Measurements from ENCODE around the gene MAL. TPM values are rescaled to one million over a fixed set of nuclear protein-coding genes. Genes with fewer than 3 reads are reported as not detected.
A peak's percentile ranks its signal among the peaks of the same experiment; 100 is the strongest.
"Not testable (repeated sequence)": the region's sequence is repeated elsewhere in the genome, so short reads cannot be mapped to it uniquely, and the experiment has no call there.

Gene MAL
- total RNA-seq, 1 donor from 2014 or later, result not detected

DNA sequence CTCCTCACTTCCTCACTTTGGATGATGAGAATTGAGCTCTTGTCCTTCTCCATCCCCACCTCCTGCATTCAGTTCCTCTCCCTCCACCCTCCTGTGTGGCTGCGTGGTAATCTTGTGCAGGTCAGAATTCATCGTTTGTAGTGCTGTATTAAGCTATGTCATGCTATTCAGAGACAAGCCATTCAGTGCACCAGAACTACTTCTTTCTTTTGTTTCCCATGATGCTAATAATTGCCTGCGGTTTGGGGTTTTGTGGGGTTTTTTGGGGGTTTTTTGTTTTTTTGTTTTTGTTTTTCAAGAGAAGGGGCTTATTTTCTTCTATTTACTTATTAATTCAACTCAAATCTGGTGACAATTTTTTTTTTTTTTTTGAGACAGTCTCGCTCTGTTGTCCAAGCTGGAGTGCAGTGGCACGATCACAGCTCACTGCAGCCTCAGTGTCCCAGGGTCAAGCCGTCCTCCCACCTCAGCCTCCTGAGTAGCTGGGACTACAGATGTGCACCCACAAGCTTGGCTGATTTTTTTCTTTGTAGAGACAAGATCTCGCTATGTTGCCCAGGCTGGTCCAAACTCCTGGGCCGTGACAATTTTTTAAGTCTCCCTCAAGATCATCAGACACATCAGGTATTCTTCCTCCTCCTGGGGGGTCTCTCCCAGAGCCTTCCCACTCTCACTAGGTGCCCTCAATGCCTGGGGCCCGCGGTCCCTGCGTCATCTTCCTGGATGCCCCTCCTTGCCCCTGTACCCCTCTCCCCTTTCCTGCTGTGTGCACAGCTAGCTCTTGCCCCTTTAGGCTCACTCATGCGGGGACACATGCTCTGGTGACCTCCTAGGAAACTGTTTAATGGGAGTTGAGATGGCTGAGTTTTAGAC lies 37.8 kb downstream of the MAL start:
- no peak for DNase-seq

- DNase-seq, result no peak
Measured at GRCh38 chr2:95068256-95068655, 42.7 kb downstream of the MAL start.

- DNase-seq, result no peak
Measured at GRCh38 chr2:95069465-95069864, 44.0 kb downstream of the MAL start.

DNA sequence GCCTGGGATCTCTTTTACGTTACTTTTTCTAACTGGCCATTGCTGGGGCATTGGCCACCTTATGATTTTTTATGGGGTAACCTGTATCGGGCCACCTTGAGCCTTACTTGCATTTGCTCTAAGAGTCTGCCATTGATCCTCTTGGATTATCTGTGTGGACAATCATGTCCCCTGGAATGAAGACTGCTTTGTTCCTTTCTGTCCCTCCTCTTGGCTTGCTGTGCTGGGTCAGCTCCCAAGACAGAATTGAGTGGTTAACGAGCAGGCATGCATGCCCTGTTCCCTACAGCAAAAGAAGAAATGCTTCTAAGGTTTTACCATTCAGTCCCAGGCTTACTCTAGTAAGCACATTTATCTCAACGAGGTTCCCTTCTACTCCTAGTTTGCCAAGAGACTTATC lies 46.3 kb downstream of the MAL start:
- no peak for DNase-seq

- DNase-seq, result no peak
Measured at GRCh38 chr2:95072424-95072823, 46.9 kb downstream of the MAL start.

- peak; percentile 75 for DNase-seq
Measured at GRCh38 chr2:95073856-95074662, 48.6 kb downstream of the MAL start.

DNA sequence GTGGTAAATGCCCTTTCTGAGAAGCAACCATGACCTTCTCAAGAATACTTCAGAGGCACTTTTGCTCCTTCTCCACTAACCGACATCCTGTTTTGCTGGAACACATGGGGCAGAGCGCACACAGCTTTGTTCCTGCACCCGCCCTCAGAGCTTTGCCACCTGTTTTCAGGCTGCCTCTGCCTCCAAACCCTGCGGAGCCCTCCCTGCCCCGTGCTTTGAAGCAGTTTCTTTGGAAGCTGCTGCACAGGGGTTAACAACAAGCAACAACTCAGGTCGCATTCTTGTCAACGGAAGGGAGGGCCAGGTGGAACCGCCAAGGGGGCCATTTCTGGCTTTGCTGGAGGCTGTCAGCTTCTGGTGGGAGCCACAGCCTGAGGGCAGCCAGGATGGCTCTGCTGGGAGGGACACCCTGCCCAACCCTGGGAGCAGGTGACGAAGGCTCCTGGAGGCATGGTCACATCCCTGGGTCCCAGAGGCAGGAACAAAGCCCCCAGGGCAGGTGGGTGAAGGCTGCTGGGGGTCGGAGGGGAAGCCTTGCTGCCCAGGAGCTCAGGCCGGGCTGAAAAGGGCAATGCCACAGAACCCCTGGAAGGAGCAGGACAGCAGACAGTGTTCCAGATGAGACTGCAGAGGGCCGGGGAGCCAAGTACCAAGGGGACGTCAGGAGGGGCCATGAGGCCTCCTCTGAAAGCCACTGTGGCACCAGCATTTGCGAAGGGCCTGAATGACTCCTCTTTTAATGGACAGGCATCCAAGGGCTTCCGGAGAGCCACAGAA lies 49.3 kb downstream of the MAL start:
- DNase-seq, result no peak

GRCh38 chr2:95075440-95076132 lies 50.1 kb downstream of the MAL start:
- DNase-seq, result no peak

DNA sequence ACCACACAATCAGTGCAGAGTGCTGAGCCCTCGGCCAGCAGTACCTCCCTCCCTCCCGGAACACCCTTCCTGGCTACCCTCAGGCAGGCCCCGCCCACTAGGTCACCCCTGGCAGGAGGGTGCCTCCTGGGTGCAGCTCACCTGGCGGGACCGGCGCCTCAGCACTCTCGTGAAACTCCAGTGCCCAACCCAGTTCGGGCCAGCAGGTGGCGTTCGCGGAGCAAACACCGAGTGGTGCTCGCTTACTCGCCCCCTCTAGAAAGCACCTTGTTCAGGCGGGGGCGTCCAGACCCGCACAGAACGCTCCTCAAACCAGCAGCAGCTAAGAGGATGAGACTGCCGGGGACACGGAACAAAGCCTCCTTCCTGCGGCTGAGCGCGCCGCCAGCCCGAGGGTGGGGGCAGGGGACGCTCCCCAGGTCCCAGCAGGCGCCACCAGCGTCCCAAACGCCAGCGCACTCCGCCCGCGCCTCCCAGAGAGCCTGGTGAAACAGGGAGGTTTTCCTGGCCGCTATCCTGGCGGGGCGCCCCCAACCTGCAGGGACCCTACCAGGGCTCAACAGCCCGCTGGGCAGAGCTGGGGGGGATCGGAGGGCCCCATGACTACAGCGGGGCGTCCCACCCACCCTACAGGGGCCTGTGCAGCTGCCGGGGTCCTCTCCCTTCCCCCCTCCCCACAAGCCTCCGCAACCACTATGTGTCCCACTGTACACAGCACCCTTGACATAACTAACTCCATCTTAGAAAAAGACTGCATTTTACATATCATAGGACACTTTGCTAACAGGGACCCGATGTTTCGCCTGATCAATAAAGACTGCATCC lies 51.4 kb downstream of the MAL start:
- peak; percentile 68 for DNase-seq

- DNase-seq, result no peak
Measured at GRCh38 chr2:95077530-95077825, 52.0 kb downstream of the MAL start.

DNA sequence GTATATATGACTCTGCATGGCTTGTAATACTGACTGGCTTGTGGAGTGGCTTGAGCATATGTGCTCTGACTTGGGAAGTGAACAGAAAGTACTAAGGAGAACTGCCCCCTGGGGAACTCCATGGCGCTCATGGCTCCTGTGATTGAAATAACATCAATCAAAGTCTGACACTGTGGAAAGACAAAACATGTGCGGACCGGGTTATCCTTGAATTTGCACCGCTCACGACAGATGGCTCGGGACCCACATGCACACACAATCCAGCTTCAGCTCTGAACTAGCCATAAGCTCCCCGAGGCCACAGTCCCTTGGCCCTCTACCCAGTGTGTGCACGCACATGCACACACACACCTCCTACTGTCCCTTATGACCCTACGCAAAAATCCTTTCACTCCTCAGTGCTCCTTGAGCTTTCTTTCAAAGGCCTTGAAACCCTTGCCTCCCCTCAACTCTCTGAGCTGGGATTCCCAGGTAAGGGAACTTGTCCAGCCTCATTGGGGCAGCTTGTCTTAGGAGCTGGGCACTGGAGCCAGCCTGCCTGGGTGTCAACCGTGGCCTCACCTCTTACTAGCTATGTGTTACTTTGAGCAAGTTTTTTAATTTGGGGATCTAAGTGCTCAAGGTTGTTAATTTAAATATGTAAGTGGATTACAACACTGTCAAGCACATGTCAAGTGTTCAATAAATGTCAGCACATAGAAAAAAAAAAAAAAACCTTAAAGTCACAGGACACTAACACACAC lies 52.5 kb downstream of the MAL start:
- DNase-seq, result no peak

- no peak for DNase-seq
Measured at GRCh38 chr2:95079199-95079683, 53.7 kb downstream of the MAL start.

- DNase-seq, result no peak
Measured at GRCh38 chr2:95082477-95082876, 57.0 kb downstream of the MAL start.

GRCh38 chr2:95086017-95086416 lies 60.5 kb downstream of the MAL start:
- DNase-seq, result no peak

DNA sequence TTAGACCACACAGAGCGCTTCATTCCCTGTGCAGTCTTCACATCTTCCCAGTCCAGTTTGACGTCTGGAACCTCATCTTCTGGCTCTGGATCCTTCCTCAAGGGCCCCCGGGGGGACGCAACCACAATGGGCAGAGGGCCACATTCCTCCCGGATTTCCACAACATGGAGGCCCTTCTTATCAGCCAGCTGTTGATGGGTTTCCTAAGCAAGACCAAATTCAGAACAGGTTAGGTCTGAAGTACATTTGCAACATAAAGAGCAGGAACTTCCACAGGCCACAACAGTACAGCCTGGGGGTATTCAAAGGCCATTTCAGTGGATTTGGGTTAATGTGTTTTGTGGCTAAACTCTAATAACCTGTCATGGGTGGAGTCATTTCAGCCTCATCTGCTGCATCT lies 61.9 kb downstream of the MAL start:
- no peak for DNase-seq

DNA sequence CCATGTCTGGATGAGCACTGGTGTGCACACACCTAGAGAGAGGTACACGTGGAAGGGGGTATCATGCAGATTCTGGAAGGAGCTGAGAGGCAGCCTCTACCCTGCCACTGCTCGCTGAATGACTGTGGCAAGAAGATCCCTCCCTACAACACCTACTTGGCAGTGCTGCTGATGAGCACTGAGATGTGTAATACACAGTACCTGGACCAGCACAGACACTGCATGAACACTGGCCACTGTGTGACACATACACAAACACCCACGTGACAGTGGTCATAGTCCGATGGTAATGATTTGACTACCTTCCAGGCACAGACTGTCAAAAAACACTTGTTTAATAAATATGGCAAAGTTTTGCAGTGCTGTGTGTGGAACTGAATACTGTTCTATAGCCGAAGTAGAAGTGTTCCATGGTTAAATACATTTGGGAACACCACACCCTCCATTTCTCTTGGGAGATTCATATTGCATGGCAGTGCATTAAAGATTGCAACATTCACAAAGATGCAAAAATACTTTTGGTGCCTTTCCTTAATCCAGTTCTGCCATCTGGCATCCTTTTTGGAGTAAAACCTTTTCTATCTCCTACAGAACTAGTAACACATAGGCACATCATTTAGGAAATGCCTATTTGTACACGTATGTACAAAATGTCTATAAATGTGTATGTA lies 66.5 kb downstream of the MAL start:
- no peak for DNase-seq

DNA sequence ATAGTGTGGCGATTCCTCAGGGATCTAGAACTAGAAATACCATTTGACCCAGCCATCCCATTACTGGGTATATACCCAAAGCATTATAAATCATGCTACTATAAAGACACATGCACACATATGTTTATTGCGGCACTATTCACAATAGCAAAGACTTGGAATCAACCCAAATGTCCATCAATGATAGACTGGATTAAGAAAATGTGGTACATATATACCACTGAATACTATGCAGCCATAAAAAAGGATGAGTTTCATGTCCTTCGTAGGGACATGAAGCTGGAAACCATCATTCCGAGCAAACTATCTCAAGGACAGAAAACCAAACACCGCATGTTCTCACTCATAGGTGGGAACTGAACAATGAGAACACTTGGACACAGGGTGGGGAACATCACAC lies 72.8 kb downstream of the MAL start:
- not testable (repeated sequence) for DNase-seq

GRCh38 chr2:95099910-95100309 lies 74.4 kb downstream of the MAL start:
- DNase-seq, result no peak
